Activated CD4-positive, alpha-beta T cell treated with anti-CD3 and anti-CD28 coated beads, Interleukin-2, amount 50 U/mL, for 1 hour (primary cell): Measurements from ENCODE around the gene SLC39A11.

ENCODE experiments used
- DNase-seq: peaks from one replicate; pipeline ENCODE4 v3.0.0-alpha.2; 2020

Gene SLC39A11

GRCh38 chr17:72706396-72706981 is 386.0 kb downstream of the SLC39A11 start:
- DNase-seq = no peak

- DNase-seq = no peak
Measured at GRCh38 chr17:72705905-72706395, 386.5 kb downstream of the SLC39A11 start.

GRCh38 chr17:72702998-72703397 is 389.5 kb downstream of the SLC39A11 start:
- DNase-seq = no peak

- no peak for DNase-seq
Measured at GRCh38 chr17:72702136-72702735, 390.3 kb downstream of the SLC39A11 start.

- DNase-seq = no peak
Measured at GRCh38 chr17:72700226-72700625, 392.3 kb downstream of the SLC39A11 start.

GRCh38 chr17:72699545-72699944 is 392.9 kb downstream of the SLC39A11 start:
- no peak for DNase-seq

- no peak for DNase-seq
Measured at GRCh38 chr17:72697602-72698146, 394.8 kb downstream of the SLC39A11 start.

- DNase-seq = no peak
Measured at GRCh38 chr17:72696721-72697120, 395.8 kb downstream of the SLC39A11 start.

- no peak for DNase-seq
Measured at GRCh38 chr17:72696156-72696555, 396.3 kb downstream of the SLC39A11 start.

GRCh38 chr17:72693956-72694355 is 398.5 kb downstream of the SLC39A11 start:
- DNase-seq = no peak

- no peak for DNase-seq
Measured at GRCh38 chr17:72693151-72693878, 399.2 kb downstream of the SLC39A11 start.

- no peak for DNase-seq
Measured at GRCh38 chr17:72692676-72693075, 399.8 kb downstream of the SLC39A11 start.

GRCh38 chr17:72691586-72691985 is 400.9 kb downstream of the SLC39A11 start:
- no peak for DNase-seq

- no peak for DNase-seq
Measured at GRCh38 chr17:72691017-72691416, 401.5 kb downstream of the SLC39A11 start.

GRCh38 chr17:72687886-72688285 is 404.6 kb downstream of the SLC39A11 start:
- DNase-seq = no peak

GRCh38 chr17:72684405-72685020 is 408.0 kb downstream of the SLC39A11 start:
- no peak for DNase-seq

GRCh38 chr17:72683506-72684404 is 408.7 kb downstream of the SLC39A11 start:
- no peak for DNase-seq

GRCh38 chr17:72682605-72683004 is 409.9 kb downstream of the SLC39A11 start:
- DNase-seq = no peak

- no peak for DNase-seq
Measured at GRCh38 chr17:72681844-72682243, 410.6 kb downstream of the SLC39A11 start.

- DNase-seq = no peak
Measured at GRCh38 chr17:72677714-72678390, 414.6 kb downstream of the SLC39A11 start.

- DNase-seq = no peak
Measured at GRCh38 chr17:72677108-72677507, 415.4 kb downstream of the SLC39A11 start.

- DNase-seq = no peak
Measured at GRCh38 chr17:72672729-72673128, 419.8 kb downstream of the SLC39A11 start.
